SKM-1 treated with dmso at 0.1 percent for 144 hours (cell line): ENCODE measurements around the gene P2RY2.

Experiments used
- DNase-seq: peaks from one replicate; lab custom pipeline; 2025; ENCODE audit not compliant: unreplicated experiment; lab: John Stamatoyannopoulos, UW

The P2RY2 gene

DNA sequence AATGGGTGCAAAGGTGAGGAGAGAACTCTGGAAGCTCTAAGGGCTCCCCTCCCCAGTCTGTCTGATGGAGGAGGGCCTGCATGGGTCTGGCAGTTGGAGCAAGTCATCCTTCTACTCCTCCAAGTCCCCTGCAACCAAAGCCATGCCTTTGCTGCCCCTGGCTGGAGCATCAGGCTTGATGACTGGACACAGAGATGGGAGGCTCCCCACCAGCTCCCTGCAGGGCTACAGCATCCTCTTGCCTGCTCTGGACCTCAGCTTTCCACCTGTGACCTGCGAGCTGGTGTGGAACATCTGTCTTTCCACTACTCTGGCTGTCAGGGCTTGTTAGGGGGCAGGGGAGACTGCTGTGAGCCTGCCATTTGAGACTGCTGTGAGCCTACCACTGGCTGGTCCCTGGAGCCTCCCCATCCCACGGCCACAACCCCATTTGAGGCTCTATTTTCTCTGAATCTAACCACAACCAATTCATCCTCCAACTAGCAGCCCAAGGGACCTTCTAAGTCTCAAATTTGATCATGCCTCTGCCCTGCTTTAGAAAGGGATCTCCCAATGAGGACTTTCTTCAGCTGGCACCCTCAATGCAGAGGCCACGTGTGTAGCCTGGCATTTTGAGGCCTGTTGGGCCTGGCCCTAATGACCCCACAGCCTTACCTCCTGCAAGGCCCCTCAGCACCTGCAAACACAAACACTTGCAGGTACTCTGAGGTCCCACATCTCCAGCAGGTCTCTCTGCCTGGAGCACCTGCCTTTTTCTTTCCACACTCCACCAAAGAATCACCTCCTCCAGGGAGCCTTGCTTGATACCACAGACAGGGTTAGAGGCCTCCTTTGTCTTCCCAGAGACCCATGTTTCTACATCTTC, 63.9 kb downstream of the P2RY2 start:
- no peak for DNase-seq

DNA sequence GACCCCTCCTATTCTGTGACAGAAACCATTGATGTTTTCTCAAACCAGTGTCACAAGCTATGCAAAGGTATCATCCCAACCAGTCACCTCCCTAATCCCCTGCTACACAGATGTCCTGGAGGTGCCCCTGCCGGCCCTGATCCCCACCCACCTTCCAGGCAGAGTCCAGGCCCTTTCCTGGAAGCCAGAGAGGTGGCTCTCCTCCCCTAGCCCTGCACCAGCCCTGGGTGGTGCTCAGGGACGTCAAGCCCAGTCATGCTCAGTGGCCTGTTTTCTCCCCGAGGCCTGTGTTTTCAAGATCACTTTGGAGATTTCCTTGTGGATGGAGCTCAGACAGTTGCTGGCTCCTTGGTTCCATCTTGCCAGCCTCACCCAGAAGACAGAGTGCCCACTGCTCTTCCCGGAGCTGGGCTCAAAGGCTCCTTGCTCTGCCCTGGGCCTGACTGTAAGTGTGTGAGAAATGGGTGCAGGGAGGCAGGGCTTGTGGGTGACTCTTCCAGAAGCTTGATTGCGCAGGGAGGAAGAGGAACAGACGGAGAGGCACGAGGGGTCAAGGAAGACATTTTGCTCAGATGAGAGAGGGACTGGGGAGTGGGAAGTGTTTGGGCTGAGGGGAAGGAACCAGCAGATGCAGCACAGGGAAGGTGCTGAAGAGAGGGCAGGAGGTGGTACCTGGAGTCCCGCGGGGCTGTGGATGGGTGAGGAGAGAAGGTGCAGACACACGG, 65.4 kb downstream of the P2RY2 start:
- no peak for DNase-seq

DNA sequence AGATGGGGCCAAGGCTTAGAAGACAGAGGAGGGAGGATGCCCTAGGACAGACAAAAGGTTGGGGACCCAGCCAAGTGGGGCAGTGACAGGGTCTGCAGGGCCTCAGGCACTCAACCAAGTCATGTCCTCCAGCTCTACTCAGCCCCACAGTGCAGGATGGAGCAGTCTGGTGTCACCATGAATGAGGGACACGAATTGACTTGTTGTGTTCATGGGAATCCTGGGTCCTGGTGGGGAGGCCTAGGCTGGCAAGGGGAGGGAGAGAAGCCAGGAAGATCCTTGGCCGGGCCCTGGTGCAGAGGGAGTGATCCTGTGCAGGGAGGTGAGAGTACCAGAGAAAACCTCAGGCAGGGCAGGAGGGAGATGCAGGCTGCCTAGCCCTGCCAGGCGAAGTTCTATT, 66.0 kb downstream of the P2RY2 start:
- DNase-seq: no peak

DNA sequence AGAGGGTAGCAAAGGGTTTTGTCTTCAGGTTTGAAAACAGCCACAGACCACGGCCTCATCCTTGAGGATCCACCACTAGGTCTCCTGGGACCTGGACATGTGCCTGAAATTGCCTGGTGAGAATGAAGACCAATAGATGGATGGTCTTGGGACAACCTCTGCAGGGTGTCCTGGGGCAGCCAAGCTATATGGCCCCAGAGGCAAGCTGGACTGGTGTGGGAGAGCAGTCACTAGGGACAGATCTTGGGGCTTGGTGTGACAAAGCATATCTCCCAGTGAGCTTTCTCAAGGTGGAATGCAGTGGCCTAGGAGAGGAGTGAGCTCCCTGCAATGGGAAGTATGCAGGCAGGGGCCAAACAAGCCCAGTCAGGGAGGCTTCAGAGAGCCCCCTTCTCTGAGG, 67.6 kb downstream of the P2RY2 start:
- DNase-seq: no peak
